T1000 (cell line): ENCODE results near the gene SF3B6.
"Not testable (repeated sequence)": the region's sequence is repeated elsewhere in the genome, so short reads cannot be mapped to it uniquely, and the experiment has no call there.

Source experiments
- DNase-seq: peaks from one replicate; lab custom pipeline; 2025; ENCODE audit warnings: mixed read lengths; lab: John Stamatoyannopoulos, UW

SF3B6 gene

DNA sequence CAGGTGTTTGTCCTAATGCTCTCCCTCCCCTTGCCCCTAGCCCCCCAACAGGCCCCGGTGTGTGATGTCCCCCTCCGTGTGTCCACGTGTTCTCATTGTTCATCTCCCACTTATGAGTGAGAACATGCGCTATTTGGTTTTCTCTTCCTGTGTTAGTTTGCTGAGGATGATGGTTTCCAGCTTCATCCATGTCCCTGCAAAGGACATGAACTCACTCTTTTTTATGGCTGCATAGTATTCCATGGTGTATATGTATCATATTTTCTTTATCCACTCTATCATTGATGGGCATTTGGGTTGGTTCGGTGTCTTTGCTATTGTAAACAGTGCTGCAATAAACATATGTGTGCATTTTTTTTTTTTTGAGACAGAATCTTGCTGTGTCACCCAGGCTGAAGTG lies 17.1 kb upstream of the SF3B6 start:
- not testable (repeated sequence) for DNase-seq

DNA sequence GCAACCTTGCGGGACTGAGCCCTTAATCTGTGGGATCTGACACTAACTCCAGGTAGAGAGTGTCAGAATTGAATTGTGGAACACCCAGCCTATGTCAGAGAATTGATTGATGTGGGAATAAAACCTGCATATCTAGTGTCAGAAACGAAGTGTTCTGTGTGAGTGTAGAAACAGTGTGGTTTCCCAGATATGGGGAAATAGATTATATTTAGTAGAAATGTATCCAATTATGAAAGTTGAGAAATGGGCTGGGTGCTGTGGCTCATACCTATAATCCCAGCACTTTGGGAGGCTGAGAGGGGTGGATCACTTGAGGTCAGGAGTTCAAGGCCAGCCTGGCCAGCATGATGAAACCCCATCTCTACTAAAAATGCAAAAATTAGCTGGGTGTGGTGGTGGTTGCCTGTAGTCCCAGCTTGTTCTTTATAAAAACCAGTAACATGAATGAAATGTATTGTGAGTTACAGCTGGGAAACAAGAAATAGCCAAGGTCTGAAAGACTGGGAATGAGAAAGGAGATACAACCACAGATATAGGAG lies 12.8 kb upstream of the SF3B6 start:
- DNase-seq = no peak

DNA sequence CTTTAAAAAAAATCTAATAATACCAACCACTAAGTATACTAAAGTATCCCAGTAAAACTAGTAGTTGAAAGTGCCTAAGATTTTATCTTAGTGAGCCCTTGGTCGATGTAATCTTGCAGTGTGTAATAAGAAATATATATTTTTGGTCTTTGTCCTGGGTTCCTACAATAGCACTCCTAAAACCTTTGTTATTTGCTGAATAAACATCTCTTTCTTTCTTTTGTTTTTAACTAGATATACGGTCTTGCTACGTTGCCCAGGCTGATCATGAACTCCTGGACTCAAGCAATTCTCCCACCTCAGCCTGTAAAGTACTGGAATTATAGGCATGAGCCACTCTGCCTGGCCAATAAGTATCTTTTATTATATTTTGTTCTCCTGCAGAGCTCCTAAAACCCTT lies 10.9 kb upstream of the SF3B6 start:
- no peak for DNase-seq

DNA sequence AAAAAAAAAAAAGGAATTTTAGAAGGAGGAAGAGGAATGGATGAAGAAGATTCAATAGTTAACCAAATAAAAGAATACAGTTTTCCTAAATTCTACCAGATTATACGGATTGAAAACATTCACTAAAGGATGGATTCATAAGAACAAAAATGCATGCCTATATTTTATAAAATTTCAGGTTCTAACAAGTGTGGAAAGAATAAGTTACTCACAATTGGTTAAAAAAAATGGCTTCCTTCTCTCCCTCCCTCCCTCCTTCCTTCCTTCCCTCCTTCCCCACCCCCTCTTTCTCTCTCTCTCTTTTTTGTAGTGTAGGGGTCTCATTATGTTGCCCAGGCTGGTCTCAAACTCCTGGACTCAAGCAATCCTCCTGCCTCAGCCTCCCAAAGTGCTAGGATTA lies 10.1 kb upstream of the SF3B6 start:
- no peak for DNase-seq

DNA sequence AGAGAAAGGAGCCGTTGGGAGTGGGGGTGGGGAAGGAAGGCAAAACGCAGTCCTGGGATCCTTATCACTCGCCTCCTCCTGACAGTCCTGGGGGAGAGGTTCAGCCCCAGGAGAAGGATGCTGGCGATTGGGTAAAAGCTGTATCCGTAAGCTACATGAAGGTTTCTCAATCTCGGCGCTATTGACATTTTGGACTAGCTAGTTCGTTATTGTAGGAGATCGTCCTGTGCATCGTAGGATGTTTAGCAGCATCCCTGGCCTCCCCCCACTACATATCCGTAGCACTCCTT lies 9.0 kb upstream of the SF3B6 start:
- no peak for DNase-seq

DNA sequence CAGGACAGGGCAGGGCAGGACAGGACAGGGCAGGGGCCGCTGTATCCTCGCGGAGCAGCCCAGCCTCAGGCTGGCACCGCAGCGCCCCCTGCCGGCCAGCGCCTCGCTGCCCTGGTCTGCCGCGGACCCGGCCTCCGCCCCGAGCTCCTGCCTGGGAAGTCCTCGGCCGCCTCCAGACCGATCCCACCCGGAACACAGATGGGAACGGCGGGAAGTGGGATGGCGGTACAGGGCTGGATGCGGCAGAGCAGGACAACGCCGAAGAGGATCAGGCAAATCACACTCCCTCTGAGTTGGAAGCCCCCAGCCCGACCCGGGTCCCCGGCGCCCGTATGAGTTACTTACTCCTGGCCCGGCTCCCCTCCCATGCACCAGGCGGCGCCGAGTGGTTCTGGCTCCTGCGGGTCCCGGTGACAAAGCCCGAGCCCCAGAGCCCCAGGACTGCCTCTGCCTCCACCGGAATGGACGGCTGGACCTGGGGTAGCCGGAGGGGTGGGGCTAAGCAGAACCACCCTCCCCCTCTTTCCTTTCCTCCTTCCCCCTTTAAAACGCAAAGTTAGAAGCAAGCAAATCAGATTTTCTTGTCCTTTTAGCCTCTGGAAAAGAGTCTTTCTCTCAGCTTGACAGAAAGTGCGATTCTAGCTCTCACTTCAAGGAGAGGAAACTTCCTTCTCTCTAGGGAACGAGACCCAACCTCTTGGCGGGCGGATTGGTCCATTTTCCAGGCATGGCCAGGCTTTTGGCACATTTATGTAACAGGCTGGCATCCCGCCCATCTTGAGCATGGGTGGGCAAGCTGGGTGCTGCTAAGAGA lies 8.5 kb upstream of the SF3B6 start, which contains the start of gene TP53I3:
TP53I3 (minus strand) TSS at position 449 of the 814 bp plus-strand sequence. CDS start 508 bp downstream, outside the sequence.
- peak; percentile 84 for DNase-seq

DNA sequence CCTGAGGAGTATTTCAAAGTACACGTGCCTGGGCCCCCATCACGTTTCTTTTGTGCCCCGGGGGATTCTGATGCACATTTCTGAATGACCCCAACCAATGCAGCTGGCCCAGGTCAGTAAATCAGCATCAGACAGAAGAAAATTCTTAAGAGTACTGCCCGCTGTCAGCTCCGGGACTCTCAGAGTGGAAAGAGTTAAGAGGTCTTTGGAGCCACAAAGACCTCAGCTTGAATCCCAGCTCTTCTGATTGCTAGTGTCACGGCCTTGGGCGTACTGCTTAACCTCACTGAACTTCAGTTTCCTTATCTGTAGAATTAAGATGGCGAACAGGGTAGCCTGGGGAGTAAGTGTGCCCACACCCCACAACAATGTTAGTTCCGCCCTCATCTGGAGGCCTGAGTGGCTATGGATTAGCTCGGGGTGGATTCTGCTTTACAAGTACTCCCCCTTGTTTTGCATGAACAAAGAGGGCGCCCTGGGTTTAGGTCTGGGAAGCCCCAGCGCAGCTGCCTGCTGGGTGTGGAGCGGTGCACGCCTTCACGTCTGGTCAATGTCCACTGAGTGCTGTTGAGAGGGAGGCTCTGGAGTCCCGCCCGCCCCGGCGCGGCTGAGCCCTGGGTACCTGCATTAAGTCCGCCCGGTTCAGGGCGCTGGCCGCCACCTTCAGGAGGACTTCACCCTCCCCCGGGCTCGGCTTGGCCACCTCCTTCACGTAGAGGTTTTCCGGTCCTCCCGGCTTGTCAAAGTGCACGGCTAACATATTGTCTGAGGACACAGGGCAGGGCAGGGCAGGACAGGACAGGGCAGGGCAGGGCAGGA lies 7.7 kb upstream of the SF3B6 start:
- DNase-seq = no peak

DNA sequence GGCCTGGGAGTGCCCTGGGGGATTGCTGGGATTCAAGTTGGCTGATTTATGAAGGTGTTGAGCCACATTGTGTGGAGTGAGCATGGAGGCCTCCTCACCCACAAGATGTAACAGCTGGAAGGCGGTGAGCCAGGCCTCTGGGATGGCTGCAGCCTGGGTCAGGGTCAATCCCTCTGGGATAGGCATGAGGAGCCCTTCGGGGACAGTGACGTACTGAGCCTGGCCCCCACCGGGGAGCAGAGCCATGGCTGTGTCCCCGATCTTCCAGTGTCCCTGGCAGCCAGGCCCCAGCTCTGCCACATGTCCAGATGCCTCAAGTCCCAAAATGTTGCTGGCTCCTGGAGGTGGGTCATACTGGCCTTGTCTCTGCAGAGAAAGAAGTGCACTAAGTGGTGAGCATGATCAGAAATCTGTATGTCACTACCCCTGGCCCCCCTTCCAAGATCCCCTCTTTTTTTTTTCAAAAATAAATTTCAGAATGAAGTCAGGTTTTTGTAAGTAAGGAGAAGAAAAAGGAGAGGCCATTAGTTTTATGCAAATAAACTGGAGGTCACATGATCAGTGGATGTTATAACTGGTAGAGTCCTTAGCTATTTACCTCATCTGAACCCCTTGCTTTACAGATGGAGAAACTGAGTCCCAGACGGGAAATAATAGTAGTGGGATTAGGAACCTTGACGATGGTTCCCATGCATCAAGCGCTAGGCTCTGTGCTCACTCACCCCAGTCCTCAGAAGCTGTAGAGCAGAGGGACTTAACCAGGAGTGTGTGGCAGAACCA lies 6.9 kb upstream of the SF3B6 start:
- DNase-seq = no peak

DNA sequence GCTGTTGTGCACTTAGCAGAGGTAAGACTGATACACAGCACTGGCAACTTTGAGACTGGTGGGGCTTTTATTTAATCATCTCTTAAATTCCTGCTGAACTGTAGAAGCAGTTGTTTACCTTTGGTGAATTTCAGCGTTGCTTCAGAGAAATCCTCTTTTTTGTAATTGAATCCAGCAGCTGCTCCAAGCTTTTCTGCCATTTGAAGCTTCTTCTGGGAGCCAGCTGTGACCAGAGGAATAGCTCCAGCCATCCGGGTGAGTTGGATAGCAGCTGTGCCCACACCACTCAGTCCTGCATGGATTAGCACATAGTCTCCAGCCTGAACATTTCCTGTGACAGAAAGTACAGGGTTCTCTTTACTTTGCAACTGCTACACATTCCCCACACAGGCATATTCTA lies 4.6 kb upstream of the SF3B6 start:
- DNase-seq = no peak

DNA sequence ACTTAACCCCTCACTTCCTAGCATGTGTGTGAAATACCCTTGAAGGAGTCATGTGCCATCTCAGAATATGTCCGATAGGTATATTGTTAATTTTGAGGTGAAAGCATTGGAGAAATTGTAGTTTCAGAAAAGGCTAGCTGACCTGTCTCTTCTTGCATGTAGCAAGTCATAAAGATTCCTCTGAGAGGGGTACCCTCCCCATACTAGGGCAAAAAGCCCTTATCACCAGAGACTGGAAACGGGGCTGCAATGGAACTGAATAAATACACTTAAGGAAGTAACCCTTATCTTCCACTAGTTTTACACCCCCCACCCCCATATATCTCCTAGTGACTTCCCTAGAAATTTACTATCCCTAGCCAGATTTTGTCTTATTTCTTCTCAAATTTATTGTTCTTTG lies 1.8 kb upstream of the SF3B6 start:
- DNase-seq = no peak

DNA sequence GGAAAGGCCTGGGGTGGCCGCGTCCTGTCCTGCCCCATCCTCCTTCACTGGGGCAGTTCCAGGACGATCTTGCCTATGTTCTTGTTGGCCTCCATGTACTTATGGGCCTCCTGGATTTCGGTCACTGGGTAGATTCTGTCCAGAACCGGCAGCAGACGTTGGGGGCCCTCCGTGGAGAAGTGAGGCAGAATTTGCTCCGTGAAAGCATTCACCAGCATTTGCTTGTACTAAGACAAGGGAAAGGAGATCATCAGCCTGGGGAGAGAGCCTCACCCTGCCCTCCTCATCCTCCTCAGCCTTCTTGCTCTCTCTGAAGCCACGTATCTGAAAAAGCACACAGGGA lies 1.4 kb upstream of the SF3B6 start:
- no peak for DNase-seq

DNA sequence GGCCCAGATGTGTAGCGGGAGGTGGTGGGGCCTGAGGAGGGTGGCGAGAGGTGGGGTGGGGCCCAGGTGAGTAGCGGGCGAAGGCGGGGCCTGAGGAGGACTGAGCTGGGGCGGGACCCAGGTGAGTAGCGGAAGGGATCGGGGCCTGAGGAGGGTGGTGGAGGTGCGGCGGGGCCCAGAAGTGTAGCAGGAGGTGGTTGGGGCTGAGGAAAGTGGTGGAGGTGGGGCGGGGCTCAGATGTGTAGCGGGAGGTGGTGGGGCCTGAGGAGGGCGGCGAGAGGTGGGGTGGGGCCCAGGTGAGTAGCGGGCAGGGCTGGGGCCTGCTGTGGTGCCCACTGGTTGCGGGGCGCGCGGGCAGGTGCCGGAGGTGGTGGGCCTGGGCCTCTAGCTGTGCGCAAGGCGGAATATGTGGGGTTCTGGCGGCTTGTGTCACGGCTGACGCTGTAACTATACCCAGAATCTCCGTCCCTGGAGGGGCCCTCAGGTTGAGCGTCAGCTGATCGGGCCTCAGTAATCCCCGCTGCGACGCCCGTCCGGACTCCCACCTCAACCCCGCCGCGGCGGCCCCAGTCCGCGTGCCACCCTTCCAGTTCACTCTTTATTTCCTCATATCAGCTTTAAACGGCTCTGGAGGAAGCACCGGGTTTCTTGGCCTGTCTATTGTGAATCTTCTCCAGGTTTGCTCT lies 866 bp upstream of the SF3B6 start:
- DNase-seq = no peak

DNA sequence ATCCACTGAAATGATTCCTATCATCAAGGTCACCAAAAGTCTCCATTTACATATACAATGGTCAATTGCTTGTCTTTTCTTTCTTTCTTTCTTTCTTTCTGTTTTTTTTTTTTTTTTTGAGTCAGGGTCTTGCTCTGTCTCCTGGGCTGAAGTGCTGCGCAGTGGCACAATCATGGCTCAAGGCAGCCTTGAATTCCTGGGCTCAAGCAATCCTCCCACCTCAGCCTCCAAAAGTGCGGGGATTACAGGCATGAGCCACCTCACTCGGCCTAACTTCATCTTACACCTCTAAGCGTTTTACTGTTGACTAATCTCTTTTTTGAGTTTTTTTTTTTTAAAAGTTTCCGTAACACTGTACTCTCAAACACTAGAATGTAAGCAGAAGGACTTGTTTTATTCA lies 867 bp downstream of the SF3B6 start:
- no peak for DNase-seq

DNA sequence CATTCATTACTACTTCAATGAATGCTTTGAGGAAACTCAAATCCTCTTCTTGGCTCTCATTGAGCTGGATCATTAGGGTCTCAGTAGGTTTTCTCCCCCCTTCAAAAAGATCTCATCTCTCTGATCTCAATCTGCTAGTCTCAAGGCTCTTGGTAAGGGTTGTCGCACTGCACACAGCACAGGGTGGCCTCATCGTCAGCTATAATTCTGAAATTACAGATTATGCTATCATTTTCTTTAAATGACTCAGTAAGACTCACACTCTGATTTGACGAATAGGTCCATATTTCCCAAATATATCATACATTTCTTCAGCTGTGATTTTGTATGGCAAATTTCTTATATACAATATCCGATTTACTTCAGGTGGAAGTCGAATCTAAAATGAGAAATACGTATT lies 2.3 kb downstream of the SF3B6 start:
- DNase-seq = no peak

DNA sequence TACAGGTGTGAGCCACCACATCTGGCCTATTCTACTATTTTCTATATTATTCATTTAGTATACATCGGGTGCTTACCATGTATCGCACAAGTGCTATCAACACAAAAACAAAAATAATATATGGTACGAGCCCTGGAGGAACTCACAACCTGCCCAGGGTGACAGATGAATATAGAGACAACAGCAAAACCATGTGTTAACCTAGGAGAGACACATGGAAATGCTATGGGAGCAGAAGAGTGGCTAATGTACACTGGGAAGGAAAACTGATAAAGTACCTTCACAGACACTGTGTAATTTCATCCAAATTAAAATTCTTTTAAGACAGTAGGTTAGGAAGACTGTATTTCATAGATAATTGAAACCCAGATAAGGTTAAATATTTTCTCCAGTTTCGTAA lies 3.9 kb downstream of the SF3B6 start:
- DNase-seq = no peak

DNA sequence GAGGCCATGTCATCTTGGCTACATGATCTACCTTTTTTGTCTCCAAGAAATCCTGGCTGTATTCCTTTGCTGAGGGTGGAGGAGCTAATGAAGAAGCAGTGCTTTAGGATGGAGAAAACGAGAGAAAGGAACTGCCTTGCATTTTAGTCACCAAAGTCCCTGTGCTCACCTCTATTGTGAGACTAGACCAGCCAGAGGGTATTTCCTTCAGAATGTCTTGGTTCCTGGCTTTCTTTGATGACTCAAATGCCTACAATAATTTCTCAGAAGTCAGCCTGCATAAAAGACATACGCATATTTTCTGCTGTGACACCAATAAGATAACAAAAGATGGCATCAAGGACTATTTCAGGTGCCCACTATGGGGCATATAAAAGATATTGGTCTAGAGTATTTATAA lies 10.8 kb downstream of the SF3B6 start:
- DNase-seq = no peak

DNA sequence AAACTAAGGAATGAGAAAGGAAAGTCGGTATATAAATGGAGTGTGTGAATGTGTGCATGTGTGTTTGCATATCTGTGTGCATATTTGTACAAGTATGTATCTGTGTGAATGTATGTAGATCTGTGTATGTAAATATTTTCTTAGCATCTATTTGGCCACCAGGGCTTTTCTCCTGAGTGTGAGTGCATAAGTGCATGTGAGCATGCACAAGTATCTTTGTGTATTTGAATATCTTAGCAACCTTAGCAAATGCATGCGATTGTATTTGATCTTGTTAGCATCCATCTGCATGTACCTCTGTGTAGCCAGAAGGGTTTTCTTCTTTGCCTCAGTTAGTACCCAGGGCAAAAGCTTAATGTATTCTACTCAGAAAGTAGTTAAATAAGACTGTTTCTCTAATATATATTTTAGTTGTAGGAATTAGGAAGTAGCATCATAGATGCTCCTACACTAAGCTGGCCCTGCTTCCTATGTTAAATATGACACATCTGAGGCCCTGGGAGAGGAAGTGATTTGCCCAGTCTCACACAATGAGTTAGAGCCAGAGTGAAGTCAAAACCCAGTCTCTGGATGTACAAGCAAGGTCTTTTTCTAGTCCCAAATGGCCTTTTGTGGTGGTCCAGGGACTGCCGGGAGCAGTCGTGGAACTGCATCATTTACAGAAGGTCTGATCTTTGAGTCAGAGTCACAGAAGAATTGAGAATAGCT lies 17.4 kb downstream of the SF3B6 start:
- DNase-seq = no peak

DNA sequence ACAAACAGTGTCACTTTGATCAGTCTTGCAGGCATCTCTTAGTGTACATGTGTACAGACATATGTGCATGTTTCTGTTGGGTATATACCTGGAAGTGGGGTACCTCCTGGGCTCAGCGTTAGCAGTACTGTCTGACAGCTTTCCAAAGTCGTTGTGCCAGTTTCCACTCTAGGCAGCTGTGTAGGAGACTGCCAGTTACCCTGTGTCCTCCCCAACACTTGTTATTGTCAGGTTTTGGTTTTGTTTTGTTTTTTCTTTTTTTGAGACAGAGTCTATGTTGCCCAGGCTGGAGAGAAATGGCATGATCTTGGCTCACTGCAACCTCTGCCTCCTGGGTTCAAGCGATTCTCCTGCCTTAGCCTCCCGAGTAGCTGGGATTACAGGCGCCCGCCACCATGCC lies 20.4 kb downstream of the SF3B6 start:
- DNase-seq = no peak

DNA sequence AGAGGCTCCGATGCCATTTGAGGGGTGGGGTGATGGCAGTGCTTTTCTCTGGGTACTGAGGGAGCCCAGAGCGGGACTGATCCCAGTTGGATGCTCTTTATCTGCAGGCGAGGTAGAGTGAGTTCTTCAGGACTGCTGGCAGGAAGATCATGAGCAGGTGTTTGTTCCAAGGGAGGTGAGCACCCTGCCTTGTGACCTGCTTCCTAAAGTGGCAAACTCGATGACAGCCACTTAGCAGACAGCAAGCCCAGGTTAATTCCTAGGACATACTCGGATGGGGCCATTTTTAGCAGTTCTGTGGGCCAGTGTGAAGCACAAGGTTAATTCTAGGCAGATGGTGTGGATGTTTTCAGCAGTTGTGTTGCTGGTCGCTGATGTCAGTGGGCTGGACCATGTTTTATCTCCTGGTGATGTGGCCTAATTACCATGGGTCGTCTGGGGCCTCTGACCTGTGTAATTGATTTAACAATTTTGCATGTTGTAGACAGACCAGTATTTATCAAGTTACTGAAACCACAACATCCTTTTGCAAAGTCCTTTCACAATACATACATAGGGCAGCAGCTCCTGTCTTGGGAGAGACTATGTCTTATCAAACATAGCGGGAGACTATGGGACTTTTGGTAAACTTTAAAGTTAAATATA lies 21.6 kb downstream of the SF3B6 start:
- no peak for DNase-seq

DNA sequence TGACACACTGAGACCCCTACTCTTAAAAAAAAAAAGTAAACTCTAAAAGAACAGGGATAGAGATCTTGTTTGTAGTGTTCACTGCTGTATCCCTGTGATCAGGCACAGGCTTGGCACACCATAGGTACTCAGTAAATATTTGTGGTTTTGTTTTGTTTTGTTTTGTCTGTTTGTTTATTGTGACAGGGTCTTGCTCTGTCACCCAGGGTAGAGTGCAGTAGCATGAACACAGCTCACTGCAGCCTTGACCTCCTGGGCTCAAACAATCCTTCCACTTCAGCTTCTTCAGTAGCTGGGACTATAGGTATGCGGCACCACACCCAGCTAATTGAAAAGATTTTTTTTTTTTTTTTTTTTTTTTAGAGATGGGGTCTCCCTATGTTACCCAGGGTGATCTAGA lies 23.2 kb downstream of the SF3B6 start:
- DNase-seq = no peak

DNA sequence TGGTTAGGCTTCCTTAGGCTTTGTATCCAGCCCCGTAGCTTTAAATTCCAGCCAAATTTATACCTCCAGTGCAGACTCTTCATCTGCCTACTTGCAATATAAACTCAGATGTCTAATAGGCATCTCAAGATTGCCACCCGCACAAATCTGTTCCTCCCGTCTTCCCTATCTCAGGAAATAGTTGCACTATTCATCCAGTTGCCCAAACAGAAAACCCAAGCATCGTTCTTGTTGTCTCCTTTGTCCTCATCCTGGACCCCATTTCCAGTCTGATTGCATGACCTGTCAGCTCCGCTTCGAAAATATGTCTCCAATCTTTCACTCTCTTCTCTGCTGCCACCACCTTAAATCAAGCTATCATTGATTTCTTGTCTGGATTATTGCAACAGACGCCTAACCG lies 24.3 kb downstream of the SF3B6 start:
- no peak for DNase-seq
